Neutrophil (primary cell): ENCODE measurements around the gene ABCB11.
A peak's percentile ranks its signal among the peaks of the same experiment; 100 is the strongest.

Experiments
- H3K27ac ChIP-seq: fragments of 200-600 bp; sonication (generic); 2 replicates; pipeline ENCODE4 v1.5.1; 2016; ENCODE audit warnings: mild to moderate bottlenecking, moderate library complexity
- H3K27me3 ChIP-seq: fragments of 200-600 bp; sonication (generic); 2 replicates; pipeline ENCODE4 v1.6.0; 2016; ENCODE audit warnings: mild to moderate bottlenecking
- H3K36me3 ChIP-seq: fragments of 200-600 bp; sonication (generic); 2 replicates; pipeline ENCODE4 v1.5.1; 2017
- H3K4me1 ChIP-seq, 2 experiments: fragments of 200-600 bp in 1 of 2; sonication (generic) in 1 of 2; 1 replicate in 1 of 2; 2 replicates in 1 of 2; pipeline versions ENCODE4 v1.5.1 to v1.6.1; 2013 to 2016; ENCODE audit warnings: low read depth in 1 of 2, low read length in 1 of 2, mild to moderate bottlenecking in 1 of 2, moderate library complexity in 1 of 2; ENCODE audit not compliant: control insufficient read depth in 1 of 2, insufficient read depth in 1 of 2
- H3K4me3 ChIP-seq, 2 experiments: fragments of 200-600 bp in 1 of 2; sonication (generic) in 1 of 2; 1 replicate in 1 of 2; 2 replicates in 1 of 2; pipeline ENCODE4 v1.5.1; 2013 to 2016; ENCODE audit warnings: low read depth in 1 of 2, low read length in 1 of 2, mild to moderate bottlenecking in 1 of 2, moderate library complexity in 1 of 2
- H3K9me3 ChIP-seq: fragments of 200-600 bp; sonication (generic); 2 replicates; pipeline ENCODE4 v1.5.1; 2016
- CTCF ChIP-seq: fragments of 200-600 bp; sonication (generic); IDR thresholded peaks from 2 replicates; pipeline ENCODE4 v1.5.1; 2016; ENCODE audit warnings: antibody characterized with exemption

ABCB11 gene

GRCh38 chr2:168978461-168978861, 52.7 kb downstream of the ABCB11 start:
- H3K36me3 ChIP-seq = no peaks in the 10 kb centered on the region
- H3K27me3 ChIP-seq = no peaks in the 10 kb centered on the region
- H3K4me1 ChIP-seq = peaks cover 17 to 18% of the 10 kb centered on the region in 2 experiments
- H3K27ac ChIP-seq = peak overlapping the region; percentile 80
- peak overlapping the region in 1 of 2 experiments; percentile 14 for H3K4me3 ChIP-seq
- H3K9me3 ChIP-seq = no peaks in the 10 kb centered on the region
- no peak for TF ChIP-seq CTCF

GRCh38 chr2:168977608-168978007, 53.5 kb downstream of the ABCB11 start:
- Histone ChIP-seq H3K27ac (peak overlapping the region; percentile 80), H3K9me3 (no peaks in the 10 kb centered on the region)
- TF ChIP-seq CTCF = no peak

GRCh38 chr2:168976034-168976654, 55.0 kb downstream of the ABCB11 start:
- no peaks in the 10 kb centered on the region for H3K27me3 ChIP-seq
- no peaks in the 10 kb centered on the region for H3K36me3 ChIP-seq
- H3K9me3 ChIP-seq = no peaks in the 10 kb centered on the region
- no peak for TF ChIP-seq CTCF
- peak overlapping the region; percentile 49 for H3K27ac ChIP-seq
- H3K4me1 ChIP-seq = peaks cover 17 to 18% of the 10 kb centered on the region in 2 experiments
- H3K4me3 ChIP-seq = no peak overlapping the region

More at GRCh38 chr2:168977608-168978007, 53.5 kb downstream of the ABCB11 start:
- Histone ChIP-seq H3K4me1 (peaks cover 17 to 18% of the 10 kb centered on the region in 2 experiments), H3K36me3 (no peaks in the 10 kb centered on the region), H3K4me3 (no peak overlapping the region), H3K27me3 (no peaks in the 10 kb centered on the region)

GRCh38 chr2:168974428-168974827, 56.7 kb downstream of the ABCB11 start:
- Histone ChIP-seq H3K4me3 (no peak overlapping the region), H3K36me3 (no peaks in the 10 kb centered on the region), H3K9me3 (no peaks in the 10 kb centered on the region), H3K27me3 (no peaks in the 10 kb centered on the region), H3K4me1 (peaks cover 17 to 18% of the 10 kb centered on the region in 2 experiments), H3K27ac (no peak overlapping the region)
- no peak for TF ChIP-seq CTCF

GRCh38 chr2:168971261-168971660, 59.9 kb downstream of the ABCB11 start:
- Histone ChIP-seq H3K4me1 (no peaks in the 10 kb centered on the region), H3K36me3 (no peaks in the 10 kb centered on the region), H3K9me3 (no peaks in the 10 kb centered on the region), H3K27me3 (no peaks in the 10 kb centered on the region), H3K27ac (no peak overlapping the region), H3K4me3 (no peak overlapping the region)
- TF ChIP-seq CTCF = no peak
